ENCODE results near the gene PTPRN2. TPM values are rescaled to one million over a fixed set of nuclear protein-coding genes. Genes with fewer than 3 reads are reported as not detected.

The PTPRN2 gene
- total and polyA plus RNA-seq, 8 donors, result 4.9 to 136 (median 46.8) TPM

GRCh38 chr7:158278745-158279320 is 308.8 kb downstream of the PTPRN2 start:
- DNase-seq, result peak in 1 of 2 donors; percentile 27

DNA sequence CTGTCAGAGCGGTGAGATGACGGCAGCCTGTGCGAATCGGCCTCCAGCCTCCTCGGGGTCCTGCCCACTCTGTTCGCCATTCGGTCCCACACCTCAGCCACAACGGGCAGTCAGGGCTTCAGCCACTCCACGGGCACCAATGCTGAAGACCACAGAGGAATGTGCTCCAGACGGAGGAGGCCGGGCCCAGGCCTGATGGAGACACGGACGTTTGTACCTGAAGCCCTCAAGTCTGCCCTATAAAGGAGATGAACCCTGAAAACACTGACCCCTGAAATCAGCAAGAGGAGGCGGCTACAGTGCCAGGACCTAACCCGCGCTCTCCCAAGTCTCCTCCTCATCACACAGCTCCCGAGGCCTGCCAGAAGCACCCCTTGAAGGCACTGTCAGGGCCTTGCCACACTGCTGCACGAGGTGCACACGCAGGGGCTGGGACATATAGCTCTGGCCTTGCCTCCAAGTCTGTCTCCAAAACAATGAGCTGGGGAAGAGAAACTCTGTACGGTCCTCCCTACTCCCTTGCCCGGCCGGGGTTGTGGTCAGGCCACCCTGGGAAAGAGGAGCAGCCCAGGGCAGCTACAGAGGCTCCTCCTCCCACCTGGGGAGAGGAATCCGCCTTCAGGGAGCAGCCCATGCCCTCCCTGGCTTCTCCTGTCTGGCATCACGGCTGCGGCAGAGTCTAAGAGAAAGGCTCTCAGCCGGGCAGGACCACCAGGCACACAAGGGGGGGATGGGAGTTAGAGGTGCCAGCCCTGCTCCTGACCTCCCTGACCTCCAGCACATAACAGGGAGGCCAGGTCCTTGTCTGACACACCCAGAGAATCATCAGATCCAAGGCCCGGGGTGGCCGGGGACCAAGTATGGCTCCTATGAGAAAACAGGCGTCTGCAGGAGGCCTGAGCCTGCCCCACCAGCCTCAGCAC is 310.1 kb downstream of the PTPRN2 start:
- DNase-seq, result no peak
- WGBS, 5 donors, result 76 to 90% (median 80%) methylated on average over 28 to 29 of the region's 29 CpGs
- H3K27ac ChIP-seq, result no peak overlapping the region
- H3K4me3 ChIP-seq, result no peak overlapping the region
- H3K27me3 ChIP-seq, result no peaks in the 10 kb centered on the region
- intact Hi-C loops (cut with DNase I; ENCODE audit: low total_unique reads), result no loop called here
- TF ChIP-seq POLR2AphosphoS5 (IDR thresholded peaks at IDR 0.05), result no peak
- TF ChIP-seq POLR2A (IDR thresholded peaks at IDR 0.05), result no peak
- no peaks in the 10 kb centered on the region for H3K4me1 ChIP-seq
- no peaks in the 10 kb centered on the region for H3K36me3 ChIP-seq
- no peaks in the 10 kb centered on the region for H3K9me3 ChIP-seq

More at GRCh38 chr7:158278745-158279320, 308.8 kb downstream of the PTPRN2 start:
- Histone ChIP-seq H3K4me1 (no peaks in the 10 kb centered on the region), H3K27ac (no peak overlapping the region), H3K4me3 (no peak overlapping the region), H3K9me3 (no peaks in the 10 kb centered on the region), H3K27me3 (no peaks in the 10 kb centered on the region), H3K36me3 (no peaks in the 10 kb centered on the region)
- TF ChIP-seq EP300 (IDR thresholded peaks at IDR 0.05) (no peak), CTCF (IDR thresholded peaks at IDR 0.05) (no peak), POLR2A (IDR thresholded peaks at IDR 0.05) (no peak), POLR2AphosphoS5 (IDR thresholded peaks at IDR 0.05) (no peak)
- 50 to 69% (median 57%) methylated on average over 9 of the region's 9 CpGs for WGBS, 5 donors
- intact Hi-C loops (cut with DNase I; ENCODE audit: low total_unique reads), result no loop called here

GRCh38 chr7:158276414-158277218 is 311.0 kb downstream of the PTPRN2 start:
- H3K36me3 ChIP-seq, result no peaks in the 10 kb centered on the region
- no peaks in the 10 kb centered on the region for H3K9me3 ChIP-seq
- intact Hi-C loops (cut with DNase I; ENCODE audit: low total_unique reads), result no loop called here
- H3K4me1 ChIP-seq, result no peaks in the 10 kb centered on the region
- H3K27me3 ChIP-seq, result no peaks in the 10 kb centered on the region
- 77 to 91% (median 80%) methylated on average over 23 to 34 of the region's 34 CpGs for WGBS, 5 donors
- H3K4me3 ChIP-seq, result no peak overlapping the region
- no peak for DNase-seq
- TF ChIP-seq EP300 (IDR thresholded peaks at IDR 0.05) (no peak), CTCF (IDR thresholded peaks at IDR 0.05) (no peak), POLR2AphosphoS5 (IDR thresholded peaks at IDR 0.05) (no peak), POLR2A (IDR thresholded peaks at IDR 0.05) (no peak)
- H3K27ac ChIP-seq, result no peak overlapping the region

DNA sequence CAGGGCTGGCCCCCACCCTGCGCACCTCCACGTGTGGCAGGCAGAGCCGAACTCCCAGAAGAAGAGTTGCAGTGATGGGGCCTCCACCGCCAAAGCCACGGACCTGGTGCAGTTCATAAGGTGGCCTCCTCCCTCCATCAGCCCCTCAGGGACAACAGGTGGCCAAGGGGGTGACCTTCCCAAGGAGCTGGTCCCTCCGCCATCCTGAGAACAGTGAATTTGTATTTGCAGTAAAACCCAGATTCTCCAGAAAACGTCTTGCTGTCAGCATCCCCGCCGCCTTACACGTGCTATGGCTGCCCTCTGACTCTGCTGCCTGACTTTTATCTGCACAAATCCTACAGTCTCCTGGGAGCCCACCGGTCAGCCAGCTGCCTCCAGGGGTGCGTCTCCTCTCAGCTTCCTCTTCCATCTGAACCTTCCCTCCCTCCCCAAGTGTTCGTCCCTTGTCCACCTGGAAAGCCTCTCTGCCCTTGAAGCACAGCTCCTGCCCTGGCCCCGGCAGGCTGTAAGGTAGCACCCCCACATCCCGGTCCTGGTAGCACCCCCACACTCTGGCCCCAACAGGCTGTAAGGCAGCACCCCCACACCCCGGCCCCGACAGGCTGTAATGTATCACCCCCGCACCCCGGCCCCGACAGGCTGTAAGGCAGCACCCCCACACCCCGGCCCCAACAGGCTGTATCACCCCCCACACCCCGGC is 311.8 kb downstream of the PTPRN2 start:
- WGBS, 5 donors, result 85 to 93% (median 89%) methylated on average over 13 to 22 of the region's 22 CpGs
- no peaks in the 10 kb centered on the region for H3K9me3 ChIP-seq
- no peaks in the 10 kb centered on the region for H3K27me3 ChIP-seq
- intact Hi-C loops (cut with DNase I; ENCODE audit: low total_unique reads), result no loop called here
- H3K36me3 ChIP-seq, result no peaks in the 10 kb centered on the region
- no peaks in the 10 kb centered on the region for H3K4me1 ChIP-seq
- no peak overlapping the region for H3K4me3 ChIP-seq
- H3K27ac ChIP-seq, result no peak overlapping the region
- TF ChIP-seq EP300 (IDR thresholded peaks at IDR 0.05) (no peak), POLR2AphosphoS5 (IDR thresholded peaks at IDR 0.05) (no peak)
- DNase-seq, result no peak

- DNase-seq, result no peak
- WGBS, 5 donors, result 70 to 86% (median 81%) methylated on average over 12 of the region's 12 CpGs
- Histone ChIP-seq H3K36me3 (no peaks in the 10 kb centered on the region), H3K27me3 (no peaks in the 10 kb centered on the region), H3K4me3 (no peak overlapping the region), H3K27ac (no peak overlapping the region), H3K9me3 (no peaks in the 10 kb centered on the region), H3K4me1 (no peaks in the 10 kb centered on the region)
- intact Hi-C loops (cut with DNase I; ENCODE audit: low total_unique reads), result no loop called here
- no peak for TF ChIP-seq EP300 (IDR thresholded peaks at IDR 0.05)
- TF ChIP-seq POLR2A (IDR thresholded peaks at IDR 0.05), result no peak
- TF ChIP-seq CTCF (IDR thresholded peaks at IDR 0.05), result no peak
- TF ChIP-seq POLR2AphosphoS5 (IDR thresholded peaks at IDR 0.05), result no peak
Observed at GRCh38 chr7:158274996-158275395, 312.6 kb downstream of the PTPRN2 start.
